OCI-LY1 (cell line): ENCODE measurements around the gene ADGRB2.

ENCODE experiments used
- H2AFZ ChIP-seq: fragments of 200-600 bp; sonication (generic), shearing (Covaris generic); 2 replicates; pipeline ENCODE4 v1.6.0; 2014; ENCODE audit warnings: antibody characterized with exemption, mild to moderate bottlenecking, low read length
- H3F3A ChIP-seq: fragments of 200-600 bp; sonication (generic), shearing (Covaris generic); 2 replicates; pipeline ENCODE4 v1.6.0; 2014; ENCODE audit warnings: mild to moderate bottlenecking, antibody characterized with exemption, low read length, moderate library complexity; ENCODE audit not compliant: insufficient read depth
- H3K27ac ChIP-seq: fragments of 200-600 bp; sonication (generic); 2 replicates; pipeline ENCODE4 v1.5.1; 2014; ENCODE audit warnings: low read length, mixed run types, mild to moderate bottlenecking, low read depth; ENCODE audit not compliant: poor library complexity, severe bottlenecking
- H3K27me3 ChIP-seq: fragments of 200-600 bp; sonication (generic); 2 replicates; pipeline ENCODE4 v1.6.0; 2014; ENCODE audit warnings: antibody characterized with exemption, mild to moderate bottlenecking, low read length, moderate library complexity; ENCODE audit not compliant: insufficient read depth
- H3K36me3 ChIP-seq: fragments of 200-600 bp; sonication (generic); 2 replicates; pipeline ENCODE4 v1.6.1; 2014; ENCODE audit warnings: mild to moderate bottlenecking, antibody characterized with exemption, low read length, moderate library complexity, mixed read lengths; ENCODE audit not compliant: insufficient read depth
- H3K4me1 ChIP-seq: fragments of 200-600 bp; sonication (generic); 2 replicates; pipeline ENCODE4 v1.5.1; 2014; ENCODE audit warnings: mild to moderate bottlenecking, low read length, moderate library complexity; ENCODE audit not compliant: insufficient read depth, severe bottlenecking
- H3K4me2 ChIP-seq: fragments of 200-600 bp; sonication (generic), shearing (Covaris generic); 2 replicates; pipeline ENCODE4 v1.6.1; 2014; ENCODE audit warnings: low read length
- H3K4me3 ChIP-seq: fragments of 200-600 bp; sonication (generic); 2 replicates; pipeline ENCODE4 v1.5.1; 2014; ENCODE audit warnings: low read length, low read depth, mild to moderate bottlenecking, mixed read lengths; ENCODE audit not compliant: poor library complexity, severe bottlenecking
- H3K79me2 ChIP-seq: fragments of 200-600 bp; shearing (Covaris generic); 2 replicates; pipeline ENCODE4 v1.6.1; 2016; ENCODE audit warnings: mixed run types, low read length, mixed read lengths; ENCODE audit not compliant: insufficient read depth
- H3K9ac ChIP-seq: fragments of 200-600 bp; sonication (generic), shearing (Covaris generic); 2 replicates; pipeline ENCODE4 v1.6.1; 2014; ENCODE audit warnings: mild to moderate bottlenecking, low read length, mixed read lengths
- H3K9me2 ChIP-seq: fragments of 200-600 bp; sonication (generic), shearing (Covaris generic); 2 replicates; pipeline ENCODE4 v1.6.1; 2014; ENCODE audit warnings: low read depth, mild to moderate bottlenecking, low read length, mixed read lengths
- H3K9me3 ChIP-seq: fragments of 200-600 bp; shearing (Covaris generic); 2 replicates; pipeline ENCODE4 v1.6.1; 2014; ENCODE audit warnings: low read length, mixed read lengths
- H4K20me1 ChIP-seq: fragments of 200-600 bp; sonication (generic), shearing (Covaris generic); 2 replicates; pipeline ENCODE4 v1.6.0; 2016; ENCODE audit warnings: mild to moderate bottlenecking, low read length; ENCODE audit not compliant: insufficient read depth
- EZH2 ChIP-seq: fragments of 200-600 bp; sonication (generic), shearing (Covaris generic); IDR thresholded peaks from 2 replicates; pipeline ENCODE4 v1.8.0; 2017; ENCODE audit warnings: borderline replicate concordance, mixed run types, mild to moderate bottlenecking, antibody characterized with exemption, low read length, moderate library complexity, mixed read lengths
- TF ChIP-seq, protein P1 (sequence below): fragments of 200-600 bp; sonication (generic), shearing (Covaris generic); IDR thresholded peaks from 2 replicates; pipeline ENCODE4 v1.5.1; 2017; ENCODE audit warnings: mild to moderate bottlenecking, antibody characterized with exemption, low read length, moderate library complexity, mixed read lengths

ADGRB2 gene

DNA sequence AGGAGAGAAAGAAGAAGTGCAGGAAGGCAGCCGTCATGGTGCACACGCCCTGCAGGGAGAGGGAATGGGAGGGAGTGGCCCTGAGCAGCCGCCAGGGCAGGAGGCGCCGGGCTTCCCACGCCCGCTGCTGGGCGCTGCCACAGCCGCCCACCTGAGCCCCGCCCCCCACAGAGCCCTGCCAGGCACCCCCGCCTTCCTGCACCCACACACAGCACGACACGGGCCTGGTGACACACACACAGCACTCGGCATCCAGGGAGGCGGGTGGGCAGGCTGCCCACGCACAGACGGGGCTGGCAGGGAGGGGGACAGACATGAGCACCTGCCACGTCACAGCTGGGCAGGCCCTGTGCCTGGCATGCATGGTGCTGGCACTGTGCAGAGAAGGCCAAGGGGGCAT lies 27.5 kb downstream of the ADGRB2 start:
- H3F3A ChIP-seq, result no peaks in the 10 kb centered on the region
- peaks cover 6% of the 10 kb centered on the region for H3K4me1 ChIP-seq
- no peak overlapping the region for H3K4me2 ChIP-seq
- H3K9me3 ChIP-seq, result no peaks in the 10 kb centered on the region
- H2AFZ ChIP-seq, result no peak overlapping the region
- H3K79me2 ChIP-seq, result no peaks in the 10 kb centered on the region
- H3K9me2 ChIP-seq, result no peaks in the 10 kb centered on the region
- TF ChIP-seq, protein P1, sequence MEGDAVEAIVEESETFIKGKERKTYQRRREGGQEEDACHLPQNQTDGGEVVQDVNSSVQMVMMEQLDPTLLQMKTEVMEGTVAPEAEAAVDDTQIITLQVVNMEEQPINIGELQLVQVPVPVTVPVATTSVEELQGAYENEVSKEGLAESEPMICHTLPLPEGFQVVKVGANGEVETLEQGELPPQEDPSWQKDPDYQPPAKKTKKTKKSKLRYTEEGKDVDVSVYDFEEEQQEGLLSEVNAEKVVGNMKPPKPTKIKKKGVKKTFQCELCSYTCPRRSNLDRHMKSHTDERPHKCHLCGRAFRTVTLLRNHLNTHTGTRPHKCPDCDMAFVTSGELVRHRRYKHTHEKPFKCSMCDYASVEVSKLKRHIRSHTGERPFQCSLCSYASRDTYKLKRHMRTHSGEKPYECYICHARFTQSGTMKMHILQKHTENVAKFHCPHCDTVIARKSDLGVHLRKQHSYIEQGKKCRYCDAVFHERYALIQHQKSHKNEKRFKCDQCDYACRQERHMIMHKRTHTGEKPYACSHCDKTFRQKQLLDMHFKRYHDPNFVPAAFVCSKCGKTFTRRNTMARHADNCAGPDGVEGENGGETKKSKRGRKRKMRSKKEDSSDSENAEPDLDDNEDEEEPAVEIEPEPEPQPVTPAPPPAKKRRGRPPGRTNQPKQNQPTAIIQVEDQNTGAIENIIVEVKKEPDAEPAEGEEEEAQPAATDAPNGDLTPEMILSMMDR, result no peak
- no peak for TF ChIP-seq EZH2
- H3K27me3 ChIP-seq, result no peaks in the 10 kb centered on the region; the same call in 1 of the 2 replicates
- no peak overlapping the region for H3K9ac ChIP-seq
- H3K4me3 ChIP-seq, result no peak overlapping the region
- H3K36me3 ChIP-seq, result no peaks in the 10 kb centered on the region
- H3K27ac ChIP-seq, result no peak overlapping the region
- H4K20me1 ChIP-seq, result no peaks in the 10 kb centered on the region

DNA sequence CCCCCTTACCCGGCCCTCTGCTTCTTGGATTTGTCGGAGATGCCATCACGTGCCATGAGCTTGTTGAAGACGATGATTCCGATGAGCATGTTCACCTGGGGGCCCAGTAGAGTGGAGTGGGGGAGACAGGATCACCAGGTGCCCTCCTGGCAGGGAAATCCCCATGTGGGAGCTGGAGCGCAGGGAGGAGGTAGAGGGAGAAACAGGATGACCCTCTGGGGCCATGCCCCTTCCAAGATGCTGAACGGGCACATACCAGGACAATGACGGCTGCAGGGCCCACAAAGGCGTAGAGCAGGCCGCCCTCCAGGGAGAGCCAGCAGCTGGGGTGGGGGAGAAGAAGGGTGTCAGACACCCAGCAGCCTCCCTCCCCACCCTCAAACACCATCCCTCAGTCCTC lies 28.6 kb downstream of the ADGRB2 start:
- no peak for TF ChIP-seq EZH2
- TF ChIP-seq, protein P1, result no peak
- no peak overlapping the region for H3K4me2 ChIP-seq
- peaks cover 6% of the 10 kb centered on the region for H3K4me1 ChIP-seq
- H4K20me1 ChIP-seq, result no peaks in the 10 kb centered on the region
- no peak overlapping the region for H3K27ac ChIP-seq
- H3K9me2 ChIP-seq, result no peaks in the 10 kb centered on the region
- no peaks in the 10 kb centered on the region for H3F3A ChIP-seq
- no peaks in the 10 kb centered on the region for H3K36me3 ChIP-seq
- no peak overlapping the region for H3K4me3 ChIP-seq
- H3K79me2 ChIP-seq, result no peaks in the 10 kb centered on the region
- no peak overlapping the region for H3K9ac ChIP-seq
- no peaks in the 10 kb centered on the region for H3K9me3 ChIP-seq
- H2AFZ ChIP-seq, result no peak overlapping the region
- no peaks in the 10 kb centered on the region; the same call in 1 of the 2 replicates for H3K27me3 ChIP-seq

DNA sequence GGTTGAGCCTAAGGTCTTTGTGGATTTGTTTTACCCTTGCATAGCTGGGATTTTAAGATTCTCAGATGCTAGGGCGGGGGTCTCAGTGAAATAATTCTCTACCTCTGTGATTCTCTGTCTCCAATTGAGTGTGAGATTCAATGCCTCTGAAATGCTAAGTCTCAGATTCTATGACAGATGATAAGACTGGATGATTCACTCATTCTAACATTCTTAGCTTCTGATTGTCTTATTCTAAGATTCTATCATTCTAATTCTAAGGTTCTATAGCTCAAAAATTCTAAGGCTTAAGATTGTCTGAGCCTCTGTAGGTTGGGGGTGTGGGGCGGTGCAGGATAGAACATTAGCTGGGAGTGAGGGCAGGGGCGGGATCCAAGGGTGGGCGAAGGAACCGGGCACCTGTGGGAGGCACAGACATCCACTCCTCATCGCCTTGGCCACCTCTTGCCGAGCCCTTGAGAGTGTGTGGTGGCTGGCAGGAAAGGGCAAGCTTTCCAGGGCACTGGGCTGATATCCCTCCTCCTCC lies 29.5 kb downstream of the ADGRB2 start:
- no peak overlapping the region for H3K9ac ChIP-seq
- no peak for TF ChIP-seq EZH2
- TF ChIP-seq, protein P1, result no peak
- H3K27ac ChIP-seq, result no peak overlapping the region
- H3K4me2 ChIP-seq, result no peak overlapping the region
- no peaks in the 10 kb centered on the region for H3K79me2 ChIP-seq
- H2AFZ ChIP-seq, result no peak overlapping the region
- H3K27me3 ChIP-seq, result no peaks in the 10 kb centered on the region; the same call in 1 of the 2 replicates
- H3K4me1 ChIP-seq, result peaks cover 6% of the 10 kb centered on the region
- no peaks in the 10 kb centered on the region for H3K9me2 ChIP-seq
- no peaks in the 10 kb centered on the region for H3F3A ChIP-seq
- H3K9me3 ChIP-seq, result no peaks in the 10 kb centered on the region
- H4K20me1 ChIP-seq, result no peaks in the 10 kb centered on the region
- no peaks in the 10 kb centered on the region for H3K36me3 ChIP-seq
- no peak overlapping the region for H3K4me3 ChIP-seq
